Kidney epithelial cell (primary cell): ENCODE measurements around the gene CPEB3. TPM values are rescaled to one million over a fixed set of nuclear protein-coding genes. Genes with fewer than 3 reads are reported as not detected.

Source experiments
- DNase-seq: peaks from one replicate; pipeline ENCODE4 v3.0.0-alpha.2; 2010; ENCODE audit warnings: low read depth
- H3K27me3 ChIP-seq: 2 replicates; pipeline ENCODE4 v1.6.0; 2011; ENCODE audit warnings: low read length; ENCODE audit not compliant: control insufficient read depth, insufficient read depth
- H3K36me3 ChIP-seq: 2 replicates; pipeline ENCODE4 v1.5.1; 2011; ENCODE audit warnings: low read length; ENCODE audit not compliant: control insufficient read depth, insufficient read depth
- H3K4me3 ChIP-seq: 2 replicates; pipeline ENCODE4 v1.5.1; 2011; ENCODE audit warnings: low read depth, mild to moderate bottlenecking, control low read depth, low read length
- CTCF ChIP-seq: IDR thresholded peaks from 2 replicates; pipeline ENCODE4 v1.5.1; 2011; ENCODE audit warnings: mild to moderate bottlenecking, moderate library complexity, low read length, control low read depth, inconsistent platforms; ENCODE audit not compliant: insufficient read depth, poor library complexity, severe bottlenecking
- total RNA-seq: library from RNA; depleted of rRNA; stranded (reverse); fragments of >200 nt; gene quantifications from 2 replicates; pipeline ENCODE4 v1.2.3, GENCODE V29; 2015

CPEB3 gene
- total RNA-seq, 1 donor from 2014 or later = 1.2 TPM

- Histone ChIP-seq H3K36me3 (no peaks in the 10 kb centered on the region), H3K27me3 (no peaks in the 10 kb centered on the region), H3K4me3 (no peak overlapping the region)
- no peak for TF ChIP-seq CTCF
- DNase-seq = no peak
Observed at GRCh38 chr10:92200564-92200963, 90.3 kb downstream of the CPEB3 start.

- DNase-seq = no peak
- H3K36me3 ChIP-seq = no peaks in the 10 kb centered on the region
- no peak for TF ChIP-seq CTCF
- H3K27me3 ChIP-seq = no peaks in the 10 kb centered on the region
- H3K4me3 ChIP-seq = no peak overlapping the region
Observed at GRCh38 chr10:92187101-92187500, 103.8 kb downstream of the CPEB3 start.

- Histone ChIP-seq H3K4me3 (no peak overlapping the region), H3K36me3 (no peaks in the 10 kb centered on the region), H3K27me3 (no peaks in the 10 kb centered on the region)
- DNase-seq = no peak
- TF ChIP-seq CTCF = no peak
Observed at GRCh38 chr10:92184977-92185376, 105.9 kb downstream of the CPEB3 start.

GRCh38 chr10:92183199-92183598, 107.7 kb downstream of the CPEB3 start:
- no peak for DNase-seq
- no peaks in the 10 kb centered on the region for H3K36me3 ChIP-seq
- TF ChIP-seq CTCF = no peak
- no peak overlapping the region for H3K4me3 ChIP-seq
- H3K27me3 ChIP-seq = no peaks in the 10 kb centered on the region

GRCh38 chr10:92181575-92181974, 109.3 kb downstream of the CPEB3 start:
- no peaks in the 10 kb centered on the region for H3K36me3 ChIP-seq
- H3K4me3 ChIP-seq = no peak overlapping the region
- no peak for TF ChIP-seq CTCF
- no peak for DNase-seq
- no peaks in the 10 kb centered on the region for H3K27me3 ChIP-seq

GRCh38 chr10:92180399-92180798, 110.5 kb downstream of the CPEB3 start:
- TF ChIP-seq CTCF = no peak
- DNase-seq = no peak
- Histone ChIP-seq H3K4me3 (no peak overlapping the region), H3K27me3 (no peaks in the 10 kb centered on the region), H3K36me3 (no peaks in the 10 kb centered on the region)
